ENCODE measurements around the gene BRPF3. TPM values are rescaled to one million over a fixed set of nuclear protein-coding genes. Genes with fewer than 3 reads are reported as not detected.

Gene BRPF3
- total RNA-seq, 1 experiment from 2014 or later: 19.4 TPM

DNA sequence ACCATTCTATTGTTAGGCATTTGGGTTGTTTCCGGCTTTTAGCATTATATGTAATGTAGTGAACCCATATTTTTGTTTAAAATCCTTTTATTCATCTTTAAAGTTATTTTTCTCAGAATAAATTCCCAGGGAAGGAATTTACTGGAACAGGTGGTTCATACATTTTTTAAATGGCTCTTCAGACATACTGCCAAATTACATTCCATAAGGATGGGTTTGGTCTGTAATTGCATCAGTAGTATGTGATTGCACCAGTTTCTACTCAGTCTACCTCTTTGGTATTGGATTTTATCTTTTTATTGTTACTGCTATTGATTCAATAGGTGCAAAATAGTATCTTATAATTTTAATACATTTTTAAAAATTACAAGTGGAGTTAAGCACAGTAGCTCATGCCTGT, 27.2 kb downstream of the BRPF3 start:
- Mint-ChIP-seq H3K27ac (ENCODE audit: low read depth, unreplicated experiment) (no peak overlapping the region), H3K27me3 (ENCODE audit: insufficient read depth, unreplicated experiment) (no peaks in the 10 kb centered on the region), H3K9me3 (ENCODE audit: unreplicated experiment) (no peaks in the 10 kb centered on the region), H3K4me3 (ENCODE audit: unreplicated experiment) (no peak overlapping the region), H3K4me1 (ENCODE audit: insufficient read depth, unreplicated experiment) (peaks cover 7% of the 10 kb centered on the region), H3K36me3 (ENCODE audit: insufficient read depth, unreplicated experiment) (peaks cover 53% of the 10 kb centered on the region)
- BruUV-seq (replicated peaks): no TSS peak
- TF ChIP-seq, protein P1, sequence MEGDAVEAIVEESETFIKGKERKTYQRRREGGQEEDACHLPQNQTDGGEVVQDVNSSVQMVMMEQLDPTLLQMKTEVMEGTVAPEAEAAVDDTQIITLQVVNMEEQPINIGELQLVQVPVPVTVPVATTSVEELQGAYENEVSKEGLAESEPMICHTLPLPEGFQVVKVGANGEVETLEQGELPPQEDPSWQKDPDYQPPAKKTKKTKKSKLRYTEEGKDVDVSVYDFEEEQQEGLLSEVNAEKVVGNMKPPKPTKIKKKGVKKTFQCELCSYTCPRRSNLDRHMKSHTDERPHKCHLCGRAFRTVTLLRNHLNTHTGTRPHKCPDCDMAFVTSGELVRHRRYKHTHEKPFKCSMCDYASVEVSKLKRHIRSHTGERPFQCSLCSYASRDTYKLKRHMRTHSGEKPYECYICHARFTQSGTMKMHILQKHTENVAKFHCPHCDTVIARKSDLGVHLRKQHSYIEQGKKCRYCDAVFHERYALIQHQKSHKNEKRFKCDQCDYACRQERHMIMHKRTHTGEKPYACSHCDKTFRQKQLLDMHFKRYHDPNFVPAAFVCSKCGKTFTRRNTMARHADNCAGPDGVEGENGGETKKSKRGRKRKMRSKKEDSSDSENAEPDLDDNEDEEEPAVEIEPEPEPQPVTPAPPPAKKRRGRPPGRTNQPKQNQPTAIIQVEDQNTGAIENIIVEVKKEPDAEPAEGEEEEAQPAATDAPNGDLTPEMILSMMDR (IDR thresholded peaks at IDR 0.05; ENCODE audit: unreplicated experiment): no peak
- CTCF ChIA-PET: no interaction called here
- no peak for DNase-seq (ENCODE audit: unreplicated experiment)
- intact Hi-C loops (cut with micrococcal nuclease): no loop called here
- POLR2A ChIA-PET: no interaction called here

DNA sequence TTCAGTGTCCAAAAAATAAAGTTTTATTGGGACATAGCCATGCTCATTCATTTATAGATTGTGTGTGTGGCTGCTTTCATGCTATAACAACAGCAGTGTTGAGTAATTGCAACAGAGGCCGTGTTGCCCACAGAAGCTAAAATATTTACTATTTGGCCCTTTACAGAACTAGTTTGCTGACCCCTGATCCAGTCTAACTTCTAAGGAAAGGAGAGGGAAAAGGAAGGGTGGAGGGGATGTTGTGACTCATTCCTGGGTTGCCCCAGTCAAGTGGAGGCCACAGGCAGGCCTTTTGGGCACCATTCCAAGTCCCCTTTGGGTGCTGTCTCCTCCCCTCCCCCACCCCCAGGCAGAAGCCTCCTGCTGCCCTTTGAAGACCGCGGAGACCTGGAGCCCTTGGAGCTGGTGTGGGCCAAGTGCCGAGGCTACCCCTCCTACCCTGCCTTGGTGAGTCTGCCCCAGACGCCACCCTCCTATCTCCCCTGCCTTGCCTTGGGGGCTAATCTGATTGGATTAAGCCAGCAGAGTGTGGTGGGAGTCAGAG, 28.4 kb downstream of the BRPF3 start:
- intact Hi-C loops (cut with micrococcal nuclease): no loop called here
- no TSS peak for BruUV-seq (replicated peaks)
- H3K4me3 Mint-ChIP-seq (ENCODE audit: unreplicated experiment): no peak overlapping the region
- H3K27ac Mint-ChIP-seq (ENCODE audit: low read depth, unreplicated experiment): no peak overlapping the region
- no peaks in the 10 kb centered on the region for H3K9me3 Mint-ChIP-seq (ENCODE audit: unreplicated experiment)
- DNase-seq (ENCODE audit: unreplicated experiment): peak; percentile 44
- TF ChIP-seq, protein P1 (IDR thresholded peaks at IDR 0.05; ENCODE audit: unreplicated experiment): no peak
- peaks cover 48% of the 10 kb centered on the region for H3K36me3 Mint-ChIP-seq (ENCODE audit: insufficient read depth, unreplicated experiment)
- ChIA-PET CTCF (no interaction called here), POLR2A (no interaction called here)
- H3K4me1 Mint-ChIP-seq (ENCODE audit: insufficient read depth, unreplicated experiment): peaks cover 7% of the 10 kb centered on the region
- no peaks in the 10 kb centered on the region for H3K27me3 Mint-ChIP-seq (ENCODE audit: insufficient read depth, unreplicated experiment)

DNA sequence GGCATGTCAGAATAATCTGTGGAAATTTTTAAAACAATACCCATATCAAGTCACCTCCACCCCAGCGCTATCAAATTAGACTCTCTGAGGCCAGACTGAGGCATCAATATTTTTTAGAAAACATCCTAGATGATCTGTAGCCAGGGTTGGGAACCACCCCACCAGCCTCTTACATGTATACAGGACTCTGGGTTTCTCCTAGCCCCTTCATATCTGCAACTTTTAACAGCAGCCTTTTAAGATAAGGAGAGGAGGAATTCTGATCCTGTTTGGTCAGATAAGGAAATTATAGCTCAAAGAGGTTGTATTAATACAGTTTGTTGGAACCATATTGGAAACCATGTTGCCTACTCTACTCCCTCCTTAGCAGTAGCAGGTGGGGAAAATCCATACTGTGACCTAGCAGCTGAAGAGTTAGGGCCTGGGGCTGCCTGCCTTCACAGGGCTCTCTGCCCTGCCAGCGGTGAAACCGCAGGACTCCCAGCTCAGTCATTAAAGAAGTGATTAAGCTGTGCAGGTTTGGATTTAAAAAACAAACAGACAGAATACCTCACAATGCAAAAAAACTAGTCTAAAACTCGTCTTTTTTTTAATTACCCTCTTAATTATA, 30.0 kb downstream of the BRPF3 start:
- TF ChIP-seq, protein P1 (IDR thresholded peaks at IDR 0.05; ENCODE audit: unreplicated experiment): no peak
- Mint-ChIP-seq H3K9me3 (ENCODE audit: unreplicated experiment) (no peaks in the 10 kb centered on the region), H3K4me1 (ENCODE audit: insufficient read depth, unreplicated experiment) (peaks cover 7% of the 10 kb centered on the region), H3K4me3 (ENCODE audit: unreplicated experiment) (no peak overlapping the region), H3K27ac (ENCODE audit: low read depth, unreplicated experiment) (no peak overlapping the region), H3K27me3 (ENCODE audit: insufficient read depth, unreplicated experiment) (no peaks in the 10 kb centered on the region), H3K36me3 (ENCODE audit: insufficient read depth, unreplicated experiment) (peaks cover 47% of the 10 kb centered on the region)
- ChIA-PET POLR2A (interaction anchor here (0.7 kb wide), 1 partner anchor 1525 kb away, joined by 3 read pairs; no protein-coding TSS in a partner anchor), CTCF (no interaction called here)
- no peak for DNase-seq (ENCODE audit: unreplicated experiment)
- BruUV-seq (replicated peaks): no TSS peak
- intact Hi-C loops (cut with micrococcal nuclease): no loop called here

DNA sequence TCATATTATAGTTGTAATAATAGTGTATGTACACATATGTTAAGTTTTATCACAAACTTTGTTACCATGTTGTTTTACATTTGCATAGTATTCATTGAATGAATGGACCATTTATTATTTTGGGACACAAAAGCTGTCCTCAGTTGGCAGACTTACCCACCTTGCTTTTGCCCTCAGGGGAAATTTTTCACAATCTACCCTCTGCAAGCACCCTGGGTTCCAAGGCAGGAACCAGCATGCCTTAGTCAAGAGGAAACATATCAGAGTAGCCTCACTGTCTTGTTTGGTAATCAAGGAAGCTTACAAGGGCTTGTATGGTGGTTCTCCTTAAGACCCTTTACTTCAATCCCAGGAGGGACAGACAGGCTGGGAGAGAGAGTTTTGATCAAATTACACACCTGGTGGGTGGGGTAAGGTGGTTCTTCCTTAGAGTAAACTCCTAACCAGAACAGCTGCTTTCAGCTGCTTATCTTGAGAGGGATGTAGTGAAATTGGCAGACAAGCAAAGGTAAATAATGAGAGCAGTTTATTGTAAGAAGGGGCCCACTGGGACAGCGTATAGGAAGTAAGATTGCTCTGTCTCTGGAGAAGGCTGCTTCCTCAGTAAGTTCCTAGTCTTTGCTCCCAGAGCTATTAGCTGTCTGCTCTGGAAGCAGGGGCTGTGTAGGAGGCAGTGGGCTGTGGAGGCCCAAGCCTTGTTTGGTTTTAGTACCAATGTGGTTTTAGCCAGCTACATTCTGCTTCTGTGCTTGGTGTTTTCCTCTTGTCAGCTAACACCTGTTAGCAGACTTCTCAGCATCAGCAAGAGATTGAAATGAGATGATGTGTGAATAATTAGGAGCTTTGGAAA, 31.1 kb downstream of the BRPF3 start:
- no TSS peak for BruUV-seq (replicated peaks)
- Mint-ChIP-seq H3K4me3 (ENCODE audit: unreplicated experiment) (no peak overlapping the region), H3K9me3 (ENCODE audit: unreplicated experiment) (no peaks in the 10 kb centered on the region), H3K36me3 (ENCODE audit: insufficient read depth, unreplicated experiment) (peaks cover 42% of the 10 kb centered on the region), H3K27me3 (ENCODE audit: insufficient read depth, unreplicated experiment) (no peaks in the 10 kb centered on the region), H3K4me1 (ENCODE audit: insufficient read depth, unreplicated experiment) (peaks cover 7% of the 10 kb centered on the region), H3K27ac (ENCODE audit: low read depth, unreplicated experiment) (no peak overlapping the region)
- intact Hi-C loops (cut with micrococcal nuclease): no loop called here
- ChIA-PET CTCF (interaction anchor here (0.6 kb wide), 1 partner anchor 142 kb away, joined by 3 read pairs; no protein-coding TSS in a partner anchor), POLR2A (interaction anchor here (0.6 kb wide), 1 partner anchor 398 kb away, joined by 3 read pairs; no protein-coding TSS in a partner anchor)
- DNase-seq (ENCODE audit: unreplicated experiment): peak; percentile 66
- TF ChIP-seq, protein P1 (IDR thresholded peaks at IDR 0.05; ENCODE audit: unreplicated experiment): no peak

Measured in MCF 10A (cell line).